KOPT-K1 (cell line): ENCODE measurements around the gene SAMSN1.
A peak's percentile ranks its signal among the peaks of the same experiment; 100 is the strongest.
"Not testable (repeated sequence)": the region's sequence is repeated elsewhere in the genome, so short reads cannot be mapped to it uniquely, and the experiment has no call there.

Source experiments
- H3K27ac ChIP-seq: fragments of 200-600 bp; sonication (generic); 2 replicates; pipeline ENCODE4 v1.5.1; 2016; ENCODE audit warnings: antibody characterized with exemption, mild to moderate bottlenecking, low read depth, low read length; ENCODE audit not compliant: poor library complexity, severe bottlenecking
- H3K36me3 ChIP-seq: fragments of 200-600 bp; sonication (generic); 2 replicates; pipeline ENCODE4 v1.5.1; 2017; ENCODE audit warnings: antibody characterized with exemption, mild to moderate bottlenecking, low read length, moderate library complexity; ENCODE audit not compliant: insufficient read depth
- H3K9me3 ChIP-seq: fragments of 200-600 bp; sonication (generic); 2 replicates; pipeline ENCODE4 v1.5.1; 2017; ENCODE audit warnings: antibody characterized with exemption, low read length, mild to moderate bottlenecking; ENCODE audit not compliant: insufficient read depth, poor library complexity, severe bottlenecking

The SAMSN1 gene

DNA sequence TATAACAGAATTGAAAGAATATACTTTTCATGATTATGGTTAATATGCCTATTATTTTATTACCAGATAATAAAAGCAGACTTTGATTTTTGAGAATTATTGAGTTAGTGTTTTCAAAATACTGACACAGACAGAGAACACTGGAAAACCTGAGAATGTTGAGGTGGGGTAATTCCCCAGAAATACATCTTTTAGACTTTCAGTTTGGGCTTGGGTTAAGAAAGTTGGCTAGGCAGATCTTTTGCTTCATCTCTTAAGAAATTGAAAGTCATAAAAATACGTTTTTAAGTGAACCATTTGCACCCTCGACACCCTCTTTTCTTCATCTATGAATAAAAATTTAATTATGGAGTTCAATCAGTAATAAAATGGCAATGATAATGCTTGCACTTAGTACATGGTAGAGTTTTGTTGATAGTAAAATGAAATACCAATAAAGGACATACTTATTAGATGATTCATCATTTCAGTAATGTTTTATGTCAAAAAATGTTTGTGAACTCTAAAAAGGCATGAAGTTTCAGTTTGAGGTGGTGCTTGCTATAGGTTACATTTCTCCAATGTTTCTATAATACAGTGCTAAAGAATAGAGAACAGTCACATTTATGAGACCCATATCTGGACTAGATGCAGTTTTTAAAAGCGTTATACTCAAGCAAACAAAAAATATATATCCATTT lies 1.9 kb upstream of the SAMSN1 start:
- no peak overlapping the region for H3K27ac ChIP-seq
- H3K36me3 ChIP-seq, result no peaks in the 10 kb centered on the region
- H3K9me3 ChIP-seq, result no peaks in the 10 kb centered on the region

DNA sequence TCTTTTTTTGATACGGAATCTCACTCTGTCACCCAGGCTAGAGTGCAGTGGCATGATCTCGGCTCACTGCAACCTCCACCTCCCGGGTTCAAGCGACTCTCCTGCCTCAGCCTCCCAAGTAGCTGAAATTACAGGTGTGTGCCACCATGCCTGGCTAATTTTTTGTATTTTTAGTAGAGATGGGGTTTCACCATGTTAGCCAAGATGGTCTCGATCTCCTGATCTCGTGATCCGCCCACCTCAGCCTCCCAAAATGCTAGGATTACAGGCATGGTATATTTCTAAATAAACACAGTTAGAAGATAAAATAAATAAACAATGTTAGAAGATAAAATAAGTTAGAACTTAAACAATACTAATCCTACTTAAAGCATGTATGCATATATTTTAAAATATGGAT lies 604 bp upstream of the SAMSN1 start:
- peak overlapping the region; percentile 75 for H3K27ac ChIP-seq
- not testable (repeated sequence) for H3K36me3 ChIP-seq, H3K9me3 ChIP-seq

DNA sequence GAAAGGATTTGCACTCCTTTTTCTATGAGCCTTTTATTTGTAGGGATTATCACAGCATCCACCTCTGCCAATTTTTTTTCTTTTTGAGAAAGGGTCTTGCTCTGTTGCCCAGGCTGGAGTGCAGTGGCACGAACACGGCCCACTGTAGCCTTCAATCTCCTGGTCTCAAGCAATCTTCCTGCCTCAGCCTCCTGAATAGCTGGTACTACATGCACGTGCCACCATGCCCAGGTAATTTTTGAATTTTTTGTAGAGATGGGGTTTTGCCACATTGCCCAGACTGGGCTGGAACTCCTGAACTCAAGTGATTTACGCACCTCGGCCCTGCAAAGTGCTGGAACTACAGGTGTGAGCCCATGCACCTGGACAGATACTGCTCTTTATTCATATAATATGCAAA lies 2.1 kb downstream of the SAMSN1 start:
- peak overlapping the region; percentile 11 for H3K27ac ChIP-seq

DNA sequence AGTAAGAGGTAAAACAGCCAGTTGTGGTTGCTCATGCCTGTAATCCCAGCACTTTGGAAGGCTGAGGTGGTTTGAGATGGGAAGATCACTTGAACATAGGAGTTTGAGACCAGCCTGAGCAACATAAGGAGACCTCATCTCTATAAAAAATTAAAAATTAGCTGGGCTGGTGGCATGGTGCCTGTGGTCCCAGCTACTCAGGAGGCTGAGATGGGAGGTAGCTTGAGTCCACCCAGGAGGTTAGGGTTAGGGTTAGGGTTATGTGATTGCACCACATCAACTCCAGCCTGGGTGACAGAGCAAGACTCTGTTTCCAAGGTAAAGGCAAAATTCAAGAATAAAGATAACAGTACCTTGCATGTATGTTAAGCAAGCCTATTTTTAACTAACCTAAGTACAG lies 3.5 kb downstream of the SAMSN1 start:
- H3K9me3 ChIP-seq, result no peaks in the 10 kb centered on the region
- peak overlapping the region; percentile 61 for H3K27ac ChIP-seq
- H3K36me3 ChIP-seq, result no peaks in the 10 kb centered on the region

More for the DNA sequence above, 2.1 kb downstream of the SAMSN1 start:
- Histone ChIP-seq H3K36me3 (no peaks in the 10 kb centered on the region), H3K9me3 (no peaks in the 10 kb centered on the region)

DNA sequence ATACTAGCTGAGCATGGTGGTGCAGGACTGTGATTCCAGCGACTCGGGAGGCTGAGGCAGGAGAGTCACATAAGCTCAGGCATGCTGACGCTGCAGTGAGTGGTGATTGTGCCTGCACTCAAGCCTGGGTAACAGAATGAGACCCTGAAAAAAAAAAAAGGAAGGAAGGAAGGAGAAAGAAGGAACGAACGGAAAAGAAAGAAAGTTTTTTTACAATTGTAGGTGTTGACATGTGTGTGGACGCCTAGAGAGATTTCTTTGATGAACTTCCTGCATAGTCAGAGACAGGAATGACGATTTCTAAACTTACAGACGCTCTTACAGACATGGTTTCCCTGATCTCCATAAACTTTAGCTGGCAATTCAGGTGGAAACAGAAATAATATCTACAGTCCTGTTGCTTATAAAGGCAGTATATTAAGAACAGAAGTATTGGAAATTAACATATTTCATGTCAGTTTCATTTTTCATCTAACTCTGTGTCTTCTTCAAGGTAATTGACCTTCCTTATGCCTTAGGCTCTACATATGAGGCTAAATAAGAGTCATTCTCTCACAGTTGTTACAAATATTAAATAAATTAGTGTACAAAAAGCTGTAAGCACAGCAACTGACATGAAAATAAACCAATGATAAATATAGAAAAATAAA lies 4.1 kb downstream of the SAMSN1 start:
- no peaks in the 10 kb centered on the region for H3K36me3 ChIP-seq
- H3K9me3 ChIP-seq, result peaks cover 4% of the 10 kb centered on the region
- H3K27ac ChIP-seq, result peak overlapping the region; percentile 61

DNA sequence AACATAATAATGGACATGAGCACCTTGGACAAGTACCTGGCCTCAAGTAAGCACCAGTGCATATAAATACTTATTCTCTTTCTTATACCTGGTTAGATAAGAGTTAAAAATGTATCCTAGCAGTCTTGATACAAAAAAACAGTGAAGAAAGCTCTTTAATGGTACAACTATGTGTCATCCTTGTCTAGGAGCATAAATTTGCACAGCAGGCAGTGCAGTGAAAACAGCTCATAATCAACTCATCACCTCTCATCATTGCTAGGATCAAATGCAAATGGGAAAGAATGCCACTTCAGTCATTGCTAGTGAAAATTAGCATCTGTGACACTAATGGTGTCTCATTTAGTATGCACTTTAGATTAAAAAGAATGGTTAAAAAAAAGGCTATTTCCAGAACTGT lies 7.6 kb downstream of the SAMSN1 start:
- H3K27ac ChIP-seq, result no peak overlapping the region
- H3K36me3 ChIP-seq, result no peaks in the 10 kb centered on the region

DNA sequence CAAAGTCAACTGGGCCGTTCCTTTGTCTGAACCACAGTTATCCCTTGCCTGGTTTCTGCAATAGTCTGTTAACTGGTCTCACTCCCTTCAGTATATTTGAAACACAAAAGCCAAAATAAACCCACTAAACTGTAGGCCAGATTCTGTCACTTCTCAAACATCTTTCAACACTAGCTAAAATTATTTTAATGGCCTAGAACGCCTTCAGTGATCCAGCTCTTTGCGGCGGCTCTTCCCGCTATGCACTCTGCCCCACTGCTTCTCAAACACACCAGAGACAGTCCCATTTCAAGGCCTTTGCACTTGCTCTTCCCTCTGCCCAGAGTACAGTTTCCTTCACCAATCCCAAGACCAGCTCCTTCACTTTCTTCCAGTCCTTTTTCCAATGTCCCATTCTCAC lies 9.2 kb downstream of the SAMSN1 start:
- H3K9me3 ChIP-seq, result peaks cover 18% of the 10 kb centered on the region
- H3K27ac ChIP-seq, result no peak overlapping the region
- no peaks in the 10 kb centered on the region for H3K36me3 ChIP-seq

More for the DNA sequence above, 7.6 kb downstream of the SAMSN1 start:
- H3K9me3 ChIP-seq, result peaks cover 18% of the 10 kb centered on the region

DNA sequence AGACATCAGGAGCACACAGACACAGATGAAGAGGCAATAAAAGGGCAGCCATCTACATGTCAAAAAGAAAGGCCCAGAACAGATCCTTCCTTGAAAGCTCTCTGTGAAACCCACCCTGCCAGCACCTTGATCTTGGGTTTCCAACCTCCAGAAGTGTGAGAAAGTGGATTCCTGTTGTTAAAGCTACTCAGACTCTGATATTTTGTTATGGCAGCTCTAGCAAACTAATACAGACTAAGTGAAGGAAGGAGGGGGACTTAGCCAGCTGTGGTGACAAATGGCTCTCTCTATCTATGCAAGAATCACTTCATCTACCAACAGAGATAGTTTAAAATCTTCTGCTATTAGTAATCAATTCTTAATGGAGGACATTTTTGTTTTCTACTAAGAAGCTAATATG lies 10.4 kb downstream of the SAMSN1 start:
- H3K36me3 ChIP-seq, result no peaks in the 10 kb centered on the region
- peaks cover 18% of the 10 kb centered on the region for H3K9me3 ChIP-seq
- H3K27ac ChIP-seq, result no peak overlapping the region

DNA sequence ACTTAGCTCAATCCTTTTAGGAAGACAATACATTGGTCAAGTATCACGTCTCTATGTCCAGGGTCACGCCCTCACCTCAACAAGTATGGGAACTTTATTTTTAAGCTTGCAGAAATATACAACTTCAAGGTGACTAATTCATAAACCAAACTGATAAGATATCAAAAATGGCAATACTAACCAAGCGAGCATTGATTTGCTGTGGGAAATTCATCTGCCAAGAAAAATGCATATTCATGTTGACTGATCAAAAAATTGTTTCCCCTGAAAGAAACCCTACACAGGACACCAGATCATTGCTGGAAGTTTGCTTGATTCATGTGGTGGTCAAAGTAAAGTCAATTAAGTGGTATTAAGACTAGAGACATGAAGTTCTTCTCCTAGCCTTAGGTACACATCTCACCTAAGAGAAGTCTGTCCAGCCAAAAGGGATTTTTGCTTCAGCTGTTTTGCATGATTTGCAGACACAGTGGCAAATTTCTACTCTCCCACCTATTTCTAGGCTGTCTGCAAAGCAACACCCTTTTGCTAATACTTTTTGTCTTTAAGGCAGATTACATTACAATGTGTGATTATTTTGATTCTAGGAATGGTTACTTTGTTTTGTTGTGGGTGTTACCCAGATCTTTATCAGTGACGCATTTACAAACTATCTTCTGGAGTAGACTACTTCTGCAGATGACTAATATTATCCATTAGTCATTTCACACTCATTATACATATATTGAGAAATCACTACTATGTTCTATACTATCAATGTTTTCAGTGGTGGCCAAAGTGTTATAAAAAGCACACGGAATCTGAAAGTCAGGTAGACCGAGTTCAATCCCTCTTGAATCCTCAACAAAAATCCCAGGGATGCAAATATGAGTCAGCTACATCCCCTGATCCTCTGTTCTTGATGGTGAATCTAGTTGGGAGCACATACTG lies 12.4 kb downstream of the SAMSN1 start:
- H3K27ac ChIP-seq, result no peak overlapping the region
- H3K36me3 ChIP-seq, result no peaks in the 10 kb centered on the region

DNA sequence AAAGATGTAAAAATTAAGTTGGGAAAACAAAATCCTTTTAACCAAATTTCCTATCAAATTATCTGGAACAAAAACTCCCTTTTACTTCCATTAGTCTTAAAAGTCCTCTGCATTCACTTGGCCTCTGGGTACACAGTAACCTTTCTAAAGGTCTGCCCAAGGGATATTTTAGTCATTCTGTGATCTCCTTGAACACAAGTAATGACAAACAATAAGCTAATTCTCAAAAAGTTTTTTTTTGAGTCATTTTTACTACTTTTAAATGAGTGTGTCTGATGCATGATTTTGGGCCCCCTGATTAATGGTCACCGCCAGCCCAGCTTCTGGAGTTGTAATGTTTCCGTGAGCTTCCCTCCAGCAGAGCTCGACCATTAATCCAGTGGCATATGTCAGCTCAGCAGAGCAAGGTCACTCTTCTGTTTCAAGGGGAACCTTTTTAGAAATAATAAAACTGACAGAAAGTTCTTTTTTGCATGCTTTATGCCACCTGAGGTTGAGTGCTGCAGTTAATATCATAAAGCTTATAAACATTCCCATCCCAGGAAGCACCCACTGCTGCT lies 14.3 kb downstream of the SAMSN1 start:
- peaks cover 13% of the 10 kb centered on the region for H3K9me3 ChIP-seq
- no peak overlapping the region for H3K27ac ChIP-seq
- no peaks in the 10 kb centered on the region for H3K36me3 ChIP-seq

More for the DNA sequence above, 12.4 kb downstream of the SAMSN1 start:
- peaks cover 18% of the 10 kb centered on the region for H3K9me3 ChIP-seq

DNA sequence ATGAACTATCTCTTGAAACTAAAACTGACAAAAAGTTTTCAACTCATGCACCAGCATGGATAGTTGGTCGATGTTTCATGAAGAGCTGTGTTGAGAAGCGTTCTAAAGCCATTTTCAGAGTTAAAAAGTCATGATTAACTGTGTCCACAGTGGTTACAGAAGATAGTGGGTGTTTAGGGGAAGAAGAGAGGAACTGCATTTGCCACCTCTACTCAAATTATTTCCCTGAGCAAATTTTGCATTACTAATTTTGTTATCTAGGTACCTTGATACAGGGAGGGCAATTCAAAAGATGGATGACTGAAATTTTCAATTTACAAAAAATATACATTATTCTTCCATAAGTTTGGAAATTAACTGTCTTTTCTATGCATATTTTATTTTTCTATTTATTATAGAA lies 15.5 kb downstream of the SAMSN1 start:
- peaks cover 3% of the 10 kb centered on the region for H3K9me3 ChIP-seq
- no peak overlapping the region for H3K27ac ChIP-seq
- H3K36me3 ChIP-seq, result no peaks in the 10 kb centered on the region

DNA sequence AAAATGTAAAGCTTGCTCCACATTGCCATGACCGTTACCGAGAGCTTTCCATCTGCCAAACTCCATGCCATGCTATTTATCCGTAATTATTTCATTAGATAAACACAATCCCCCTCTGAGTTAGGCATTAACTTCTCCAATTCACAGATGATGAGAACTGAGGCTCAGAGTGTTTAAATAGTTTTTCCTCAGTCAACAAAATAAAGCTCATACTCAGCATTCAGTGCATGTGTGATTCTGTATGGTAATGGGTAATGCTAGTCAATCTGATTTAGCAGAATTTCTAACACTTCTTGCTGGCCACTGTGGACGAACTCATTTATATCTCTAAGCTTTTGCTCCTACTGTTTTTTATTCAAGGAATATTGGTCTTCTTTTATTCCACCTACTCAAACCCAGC lies 17.3 kb downstream of the SAMSN1 start:
- H3K36me3 ChIP-seq, result no peaks in the 10 kb centered on the region
- H3K27ac ChIP-seq, result no peak overlapping the region
- H3K9me3 ChIP-seq, result no peaks in the 10 kb centered on the region

DNA sequence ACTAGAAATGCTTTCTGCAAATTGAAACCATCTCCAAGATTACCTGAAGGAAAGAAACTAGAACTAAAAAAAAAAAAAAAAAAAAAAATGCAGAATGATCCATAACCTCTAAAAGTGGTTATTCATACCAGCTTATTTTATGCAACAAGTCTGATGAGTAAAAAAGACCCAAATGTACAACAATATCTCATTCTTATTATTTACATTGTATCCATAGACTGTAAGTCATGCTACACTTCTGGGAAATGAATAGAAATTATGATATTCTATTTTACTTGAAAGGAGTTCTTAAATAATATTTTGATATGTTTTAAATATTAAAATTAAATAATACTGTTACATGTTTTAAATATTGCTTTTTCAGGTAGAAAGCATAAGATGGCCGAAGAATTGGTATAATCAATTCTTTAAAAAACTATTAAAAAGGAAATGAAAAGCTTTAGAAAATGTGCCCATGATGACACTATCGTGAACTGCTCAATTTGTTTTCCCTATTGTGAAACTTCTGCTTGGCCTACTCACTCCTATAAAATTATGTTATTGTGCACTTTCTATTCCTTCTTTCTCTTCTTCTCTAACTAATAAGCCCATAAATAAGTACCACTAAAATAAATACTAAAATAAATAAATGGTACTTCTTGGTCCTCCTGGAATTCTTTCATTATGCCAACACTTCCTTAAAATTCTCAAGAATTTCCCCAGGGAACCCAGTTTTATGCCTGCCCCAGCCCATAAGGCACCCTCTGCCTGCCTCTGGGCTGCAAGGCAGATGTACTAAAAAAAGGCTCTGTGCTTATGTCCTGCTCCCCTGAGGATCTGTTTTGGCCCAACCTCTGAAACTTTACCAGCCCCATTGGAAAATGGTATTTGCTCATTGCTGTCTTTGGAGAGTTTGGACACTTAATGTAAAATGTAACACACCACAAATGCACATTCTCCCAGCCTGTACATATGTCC lies 18.1 kb downstream of the SAMSN1 start:
- H3K27ac ChIP-seq, result no peak overlapping the region
- no peaks in the 10 kb centered on the region for H3K9me3 ChIP-seq
- no peaks in the 10 kb centered on the region for H3K36me3 ChIP-seq
